Mammary epithelial cell (primary cell): ENCODE data around the gene TEC.
"Not testable (repeated sequence)": the region's sequence is repeated elsewhere in the genome, so short reads cannot be mapped to it uniquely, and the experiment has no call there.

ENCODE experiments used
- CTCF ChIP-seq, 2 donors: IDR thresholded peaks in 1 of 2; conservative IDR thresholded peaks in 1 of 2; 2 replicates each; pipeline ENCODE4 v1.5.1; 2011 to 2012; ENCODE audit warnings: inconsistent platforms in 2 of 2, low read length in 2 of 2, mild to moderate bottlenecking in 2 of 2, control low read depth in 1 of 2, low read depth in 1 of 2; ENCODE audit not compliant: insufficient read depth in 1 of 2; ENCODE audit errors: extremely low read depth in 1 of 2
- EZH2 ChIP-seq: IDR thresholded peaks from 2 replicates; pipeline ENCODE4 v1.6.1; 2012; ENCODE audit warnings: low read length, inconsistent platforms, borderline replicate concordance

- not testable (repeated sequence) for TF ChIP-seq EZH2; CTCF (conservative IDR thresholded peaks at IDR 0.05 in 1 of 2, IDR thresholded peaks at IDR 0.05 in 1 of 2; ENCODE audit: extremely low read depth in 1 of 2, insufficient read depth in 1 of 2, low read depth in 1 of 2, low read length in 2 of 2)
Observed at GRCh38 chr4:48186394-48186793, 83.2 kb downstream of the TEC start.
